Measurements from ENCODE around the gene INKA1.

Gene INKA1

DNA sequence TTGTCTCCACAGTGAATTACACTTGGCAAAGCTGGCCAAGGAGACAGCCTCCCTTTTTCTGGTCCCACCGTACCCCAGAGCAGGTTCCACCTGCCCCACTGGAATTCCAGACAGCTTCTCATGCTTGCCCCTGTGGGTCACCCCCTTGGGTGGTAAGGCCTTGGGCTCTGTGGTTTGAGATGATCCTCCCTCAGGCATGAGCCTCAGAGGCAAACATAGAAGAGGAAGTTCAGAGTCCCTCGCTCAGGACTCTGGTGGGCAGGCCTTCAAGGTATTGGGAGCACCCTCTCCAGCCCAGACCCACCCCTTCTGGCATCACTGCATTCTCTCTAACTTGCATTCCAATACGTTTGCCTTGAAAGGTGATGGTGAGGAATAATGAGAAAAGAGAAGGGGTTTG is 28.3 kb downstream of the INKA1 start:
- Histone ChIP-seq H3K27ac (ENCODE audit: low read length, poor library complexity, severe bottlenecking) (no peak overlapping the region), H3K9me3 (ENCODE audit: control insufficient read depth, low read length) (no peaks in the 10 kb centered on the region), H3K4me2 (ENCODE audit: low read length, poor library complexity, severe bottlenecking) (no peak overlapping the region), H2AFZ (ENCODE audit: low read depth, low read length) (no peak overlapping the region), H3K9ac (ENCODE audit: low read length) (no peak overlapping the region), H3K4me3 (ENCODE audit: insufficient read depth in 1 of 2, low read depth in 1 of 2, low read length in 2 of 2) (no peak overlapping the region), H3K14ac (ENCODE audit: low read length in 2 of 2) (no peak overlapping the region), H3K4ac (ENCODE audit: low read depth in 1 of 2, low read length in 2 of 2) (no peak overlapping the region), H2AK5ac (ENCODE audit: low read length, severe bottlenecking) (no peak overlapping the region), H4K91ac (ENCODE audit: low read length) (no peak overlapping the region), H2BK12ac (ENCODE audit: low read length in 2 of 2) (no peak overlapping the region), H2BK5ac (ENCODE audit: low read depth, low read length, poor library complexity, severe bottlenecking) (no peak overlapping the region), H3K4me1 (ENCODE audit: control insufficient read depth, insufficient read depth, low read depth, low read length) (no peaks in the 10 kb centered on the region), H2BK15ac (ENCODE audit: low read depth, poor library complexity, severe bottlenecking) (no peak overlapping the region), H2BK120ac (ENCODE audit: low read depth, low read length) (no peak overlapping the region), H3K79me1 (replicated peaks; ENCODE audit: low read length, poor library complexity, severe bottlenecking) (no peaks in the 10 kb centered on the region), H4K8ac (ENCODE audit: low read length) (no peak overlapping the region), H3K18ac (ENCODE audit: low read depth in 1 of 2, low read length in 2 of 2) (no peak overlapping the region), H3K27me3 (ENCODE audit: control insufficient read depth in 1 of 2, insufficient read depth in 1 of 2, low read length in 2 of 2) (no peaks in the 10 kb centered on the region), H3K36me3 (ENCODE audit: control insufficient read depth in 1 of 2, insufficient read depth in 2 of 2, low read depth in 1 of 2, low read length in 2 of 2) (peaks cover 25 to 26% of the 10 kb centered on the region in 2 experiments), H3K23ac (ENCODE audit: low read length in 2 of 2) (no peak overlapping the region)
- no peak for DNase-seq
- WGBS = 100% methylated on average over 1 of the region's 3 CpGs

DNA sequence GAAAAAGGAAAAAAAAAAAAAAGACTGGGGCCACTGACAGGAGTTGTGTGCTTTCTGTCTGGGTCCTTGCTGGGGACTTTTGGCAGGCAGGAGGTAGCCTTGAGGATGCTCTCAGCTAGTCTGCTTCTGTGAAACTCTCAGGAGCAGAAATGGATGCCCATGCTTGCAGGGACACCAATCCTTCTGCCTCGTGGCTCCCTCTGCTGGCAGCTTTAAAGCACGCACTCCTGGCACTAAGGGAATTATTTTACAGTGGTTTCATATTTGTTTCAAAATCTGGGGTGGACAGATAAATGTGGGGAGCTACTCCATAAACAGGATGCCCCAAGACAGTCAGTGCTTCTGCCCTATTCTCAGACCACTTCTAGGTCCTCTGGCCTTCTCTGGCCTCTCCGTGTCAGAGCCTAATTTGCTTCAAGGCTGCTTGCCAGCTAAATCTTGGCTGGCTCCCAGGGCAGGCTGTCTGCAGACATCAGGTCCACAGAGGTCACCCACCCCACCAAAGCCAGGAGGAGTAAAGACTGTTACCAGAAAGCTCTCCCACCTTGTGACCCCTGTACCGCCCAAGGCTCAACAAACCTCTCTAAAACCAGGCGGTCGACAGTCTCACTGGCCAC is 36.2 kb downstream of the INKA1 start:
- Histone ChIP-seq H2BK5ac (ENCODE audit: low read depth, low read length, poor library complexity, severe bottlenecking) (no peak overlapping the region), H3K18ac (ENCODE audit: low read depth in 1 of 2, low read length in 2 of 2) (peak overlapping the region in 1 of 2 experiments; percentile 4), H3K23ac (ENCODE audit: low read length in 2 of 2) (no peak overlapping the region), H3K14ac (ENCODE audit: low read length in 2 of 2) (no peak overlapping the region), H3K9ac (ENCODE audit: low read length) (peak overlapping the region; percentile 34), H3K27ac (ENCODE audit: low read length, poor library complexity, severe bottlenecking) (no peak overlapping the region), H3K4me3 (ENCODE audit: insufficient read depth in 1 of 2, low read depth in 1 of 2, low read length in 2 of 2) (no peak overlapping the region), H2BK15ac (ENCODE audit: low read depth, poor library complexity, severe bottlenecking) (no peak overlapping the region), H2BK12ac (ENCODE audit: low read length in 2 of 2) (peak overlapping the region in 1 of 2 experiments; percentile 12), H3K27me3 (ENCODE audit: control insufficient read depth in 1 of 2, insufficient read depth in 1 of 2, low read length in 2 of 2) (no peaks in the 10 kb centered on the region), H3K9me3 (ENCODE audit: control insufficient read depth, low read length) (no peaks in the 10 kb centered on the region), H2AK5ac (ENCODE audit: low read length, severe bottlenecking) (no peak overlapping the region), H4K91ac (ENCODE audit: low read length) (no peak overlapping the region), H3K36me3 (ENCODE audit: control insufficient read depth in 1 of 2, insufficient read depth in 2 of 2, low read depth in 1 of 2, low read length in 2 of 2) (peaks cover 2 to 18% of the 10 kb centered on the region in 2 experiments), H2AFZ (ENCODE audit: low read depth, low read length) (no peak overlapping the region), H2BK120ac (ENCODE audit: low read depth, low read length) (no peak overlapping the region), H3K4me2 (ENCODE audit: low read length, poor library complexity, severe bottlenecking) (no peak overlapping the region), H3K4me1 (ENCODE audit: control insufficient read depth, insufficient read depth, low read depth, low read length) (peaks cover 6% of the 10 kb centered on the region), H3K4ac (ENCODE audit: low read depth in 1 of 2, low read length in 2 of 2) (peak overlapping the region in 1 of 2 experiments; percentile 14), H3K79me1 (replicated peaks; ENCODE audit: low read length, poor library complexity, severe bottlenecking) (no peaks in the 10 kb centered on the region), H4K8ac (ENCODE audit: low read length) (peak overlapping the region; percentile 12)
- DNase-seq = peak; percentile 80
- WGBS = 51% methylated on average over 5 of the region's 6 CpGs

DNA sequence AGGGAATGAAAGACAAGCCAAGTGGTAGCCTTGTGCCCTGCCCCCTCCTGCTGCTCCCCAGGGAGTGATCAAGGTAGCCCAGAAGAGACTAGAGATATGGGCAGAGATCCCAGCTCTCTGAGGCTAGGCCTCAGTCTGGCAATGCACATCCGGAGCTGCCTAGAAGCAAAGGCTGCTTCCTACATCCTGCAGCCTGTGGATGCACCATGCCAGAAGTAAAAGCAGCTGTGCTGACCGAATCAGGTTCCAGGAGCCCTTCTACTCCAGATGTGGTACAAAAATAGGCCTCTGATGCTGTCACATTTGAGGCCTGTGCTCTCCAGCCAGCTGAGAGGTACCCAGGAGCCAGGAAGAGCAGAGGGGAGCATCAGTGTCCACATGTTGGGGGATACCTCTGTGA is 37.3 kb downstream of the INKA1 start:
- H2BK5ac ChIP-seq (ENCODE audit: low read depth, low read length, poor library complexity, severe bottlenecking) = no peak overlapping the region
- no peak overlapping the region for H3K23ac ChIP-seq (ENCODE audit: low read length in 2 of 2)
- H3K36me3 ChIP-seq (ENCODE audit: control insufficient read depth in 1 of 2, insufficient read depth in 2 of 2, low read depth in 1 of 2, low read length in 2 of 2) = peaks cover 10 to 20% of the 10 kb centered on the region in 2 experiments
- H3K27ac ChIP-seq (ENCODE audit: low read length, poor library complexity, severe bottlenecking) = no peak overlapping the region
- no peak overlapping the region for H2AFZ ChIP-seq (ENCODE audit: low read depth, low read length)
- no peak overlapping the region for H2AK5ac ChIP-seq (ENCODE audit: low read length, severe bottlenecking)
- WGBS = 86% methylated on average over 2 of the region's 2 CpGs
- no peak overlapping the region for H3K4ac ChIP-seq (ENCODE audit: low read depth in 1 of 2, low read length in 2 of 2)
- H3K4me2 ChIP-seq (ENCODE audit: low read length, poor library complexity, severe bottlenecking) = no peak overlapping the region
- no peak overlapping the region for H2BK12ac ChIP-seq (ENCODE audit: low read length in 2 of 2)
- H4K8ac ChIP-seq (ENCODE audit: low read length) = no peak overlapping the region
- H2BK15ac ChIP-seq (ENCODE audit: low read depth, poor library complexity, severe bottlenecking) = no peak overlapping the region
- H3K4me1 ChIP-seq (ENCODE audit: control insufficient read depth, insufficient read depth, low read depth, low read length) = peaks cover 6% of the 10 kb centered on the region
- no peak for DNase-seq
- no peaks in the 10 kb centered on the region for H3K79me1 ChIP-seq (replicated peaks; ENCODE audit: low read length, poor library complexity, severe bottlenecking)
- no peak overlapping the region for H4K91ac ChIP-seq (ENCODE audit: low read length)
- peak overlapping the region; percentile 22 for H2BK120ac ChIP-seq (ENCODE audit: low read depth, low read length)
- no peak overlapping the region for H3K14ac ChIP-seq (ENCODE audit: low read length in 2 of 2)
- no peak overlapping the region for H3K18ac ChIP-seq (ENCODE audit: low read depth in 1 of 2, low read length in 2 of 2)
- no peaks in the 10 kb centered on the region for H3K27me3 ChIP-seq (ENCODE audit: control insufficient read depth in 1 of 2, insufficient read depth in 1 of 2, low read length in 2 of 2)
- H3K4me3 ChIP-seq (ENCODE audit: insufficient read depth in 1 of 2, low read depth in 1 of 2, low read length in 2 of 2) = no peak overlapping the region
- H3K9me3 ChIP-seq (ENCODE audit: control insufficient read depth, low read length) = no peaks in the 10 kb centered on the region
- peak overlapping the region; percentile 2 for H3K9ac ChIP-seq (ENCODE audit: low read length)

DNA sequence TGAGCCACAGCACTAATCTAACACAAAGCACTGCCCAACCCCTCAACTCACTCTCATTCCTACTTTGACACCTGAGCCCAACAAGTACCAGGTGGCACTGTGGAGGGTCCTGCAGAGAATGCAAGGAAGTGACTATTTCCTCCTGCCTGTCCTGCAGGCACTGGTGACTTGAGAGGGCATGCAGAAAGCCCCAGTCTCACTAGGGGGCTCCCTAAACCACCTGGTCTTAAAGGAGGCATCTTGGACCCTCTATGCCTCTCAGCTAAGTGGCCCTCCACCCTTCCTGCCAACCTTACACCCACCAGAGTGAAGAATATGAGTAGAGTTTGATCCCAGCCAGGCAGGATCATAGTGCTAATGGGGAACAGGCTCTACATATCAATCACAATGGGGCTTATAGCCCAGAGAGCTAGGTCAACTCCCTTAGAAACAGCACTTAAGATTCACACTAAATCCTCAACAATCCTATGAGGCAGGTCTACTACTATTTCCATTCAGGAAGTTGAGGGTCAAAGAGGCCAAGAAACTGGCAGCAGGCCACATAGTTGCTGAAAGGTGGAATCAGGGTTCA is 38.1 kb downstream of the INKA1 start:
- Histone ChIP-seq H2BK12ac (ENCODE audit: low read length in 2 of 2) (no peak overlapping the region), H2AK5ac (ENCODE audit: low read length, severe bottlenecking) (no peak overlapping the region), H4K8ac (ENCODE audit: low read length) (no peak overlapping the region), H3K4me1 (ENCODE audit: control insufficient read depth, insufficient read depth, low read depth, low read length) (peaks cover 6% of the 10 kb centered on the region), H3K9ac (ENCODE audit: low read length) (peak overlapping the region; percentile 2), H3K79me1 (replicated peaks; ENCODE audit: low read length, poor library complexity, severe bottlenecking) (no peaks in the 10 kb centered on the region), H3K4me3 (ENCODE audit: insufficient read depth in 1 of 2, low read depth in 1 of 2, low read length in 2 of 2) (no peak overlapping the region), H3K18ac (ENCODE audit: low read depth in 1 of 2, low read length in 2 of 2) (no peak overlapping the region), H2BK15ac (ENCODE audit: low read depth, poor library complexity, severe bottlenecking) (no peak overlapping the region), H3K9me3 (ENCODE audit: control insufficient read depth, low read length) (no peaks in the 10 kb centered on the region), H3K27me3 (ENCODE audit: control insufficient read depth in 1 of 2, insufficient read depth in 1 of 2, low read length in 2 of 2) (no peaks in the 10 kb centered on the region), H2BK120ac (ENCODE audit: low read depth, low read length) (no peak overlapping the region), H3K36me3 (ENCODE audit: control insufficient read depth in 1 of 2, insufficient read depth in 2 of 2, low read depth in 1 of 2, low read length in 2 of 2) (peaks cover 13 to 20% of the 10 kb centered on the region in 2 experiments), H3K23ac (ENCODE audit: low read length in 2 of 2) (no peak overlapping the region), H3K4me2 (ENCODE audit: low read length, poor library complexity, severe bottlenecking) (no peak overlapping the region), H3K27ac (ENCODE audit: low read length, poor library complexity, severe bottlenecking) (no peak overlapping the region), H2AFZ (ENCODE audit: low read depth, low read length) (no peak overlapping the region), H2BK5ac (ENCODE audit: low read depth, low read length, poor library complexity, severe bottlenecking) (no peak overlapping the region), H3K14ac (ENCODE audit: low read length in 2 of 2) (no peak overlapping the region), H4K91ac (ENCODE audit: low read length) (no peak overlapping the region), H3K4ac (ENCODE audit: low read depth in 1 of 2, low read length in 2 of 2) (no peak overlapping the region)
- DNase-seq = peak; percentile 25

Data from mesenchymal stem cell (in vitro differentiated cells and primary cell).